ENCODE measurements around the gene JMJD8.

The JMJD8 gene

GRCh38 chr16:684071-684794 is at the start of gene JMJD8:
TSS of gene JMJD8 (minus strand) at chr16:684334. CDS start at chr16:684319, 15 bp downstream.
- DNase-seq (ENCODE audit: low spot score): peak; percentile 94

- DNase-seq (ENCODE audit: low spot score): no peak
Measured at GRCh38 chr16:733382-734207, 49.5 kb upstream of the JMJD8 start.

GRCh38 chr16:732936-733335 is 48.8 kb upstream of the JMJD8 start:
- no peak for DNase-seq (ENCODE audit: low spot score)

- no peak for DNase-seq (ENCODE audit: low spot score)
Measured at GRCh38 chr16:732332-732731, 48.2 kb upstream of the JMJD8 start.

GRCh38 chr16:730666-731509 is 46.8 kb upstream of the JMJD8 start:
- no peak for DNase-seq (ENCODE audit: low spot score)

GRCh38 chr16:729768-730665 is 45.9 kb upstream of the JMJD8 start:
- no peak for DNase-seq (ENCODE audit: low spot score)

GRCh38 chr16:728890-729744 is 45.0 kb upstream of the JMJD8 start:
- DNase-seq (ENCODE audit: low spot score): no peak

GRCh38 chr16:728131-728889 is 44.2 kb upstream of the JMJD8 start:
- peak; percentile 84 for DNase-seq (ENCODE audit: low spot score)

GRCh38 chr16:727291-727977 is 43.3 kb upstream of the JMJD8 start:
- DNase-seq (ENCODE audit: low spot score): peak; percentile 63

- peak; percentile 87 for DNase-seq (ENCODE audit: low spot score)
Measured at GRCh38 chr16:726438-727290, 42.5 kb upstream of the JMJD8 start, which contains the start of the genes CCDC78 and HAGHL. TSS of gene CCDC78 (minus strand) at chr16:726443. CDS start at chr16:726367, 76 bp downstream. TSS of gene HAGHL (plus strand) at chr16:727106. CDS start at chr16:727510, 404 bp downstream.

GRCh38 chr16:726188-726437 is 42.0 kb upstream of the JMJD8 start:
- DNase-seq (ENCODE audit: low spot score): no peak

- DNase-seq (ENCODE audit: low spot score): no peak
Measured at GRCh38 chr16:725463-726187, 41.5 kb upstream of the JMJD8 start.

GRCh38 chr16:725041-725376 is 40.9 kb upstream of the JMJD8 start:
- no peak for DNase-seq (ENCODE audit: low spot score)

- no peak for DNase-seq (ENCODE audit: low spot score)
Measured at GRCh38 chr16:724188-725040, 40.3 kb upstream of the JMJD8 start.

- DNase-seq (ENCODE audit: low spot score): no peak
Measured at GRCh38 chr16:723695-724094, 39.6 kb upstream of the JMJD8 start.

- no peak for DNase-seq (ENCODE audit: low spot score)
Measured at GRCh38 chr16:722835-723633, 38.9 kb upstream of the JMJD8 start.

All from D341Med (cell line).